Prostate gland (tissue), 2 donors: ENCODE results near the gene ICOS. TPM values are rescaled to one million over a fixed set of nuclear protein-coding genes. Genes with fewer than 3 reads are reported as not detected.

ENCODE experiments used
- DNase-seq: peaks from one replicate; pipeline ENCODE4 v3.0.0-alpha.2; 2019; ENCODE audit warnings: low spot score
- H3K27ac ChIP-seq, 2 donors: fragments of 200-600 bp; sonication (generic); 2 replicates each; pipeline ENCODE4 v1.5.1; 2017 to 2019
- H3K27me3 ChIP-seq: fragments of 200-600 bp; sonication (generic); replicated peaks from 2 replicates; pipeline ENCODE4 v1.5.1; 2019; ENCODE audit not compliant: insufficient read depth
- H3K36me3 ChIP-seq, 2 donors: fragments of 200-600 bp; sonication (generic); 1 replicate in 1 of 2; 2 replicates in 1 of 2; pipeline versions ENCODE4 v1.5.1 to v1.8.1; 2017 to 2019
- H3K4me1 ChIP-seq: fragments of 200-600 bp; sonication (generic); replicated peaks from 2 replicates; pipeline ENCODE4 v1.5.1; 2019
- H3K4me3 ChIP-seq, 2 donors: fragments of 200-600 bp; sonication (generic); 2 replicates each; pipeline ENCODE4 v1.5.1; 2017 to 2019
- H3K9me3 ChIP-seq: fragments of 200-600 bp; sonication (generic); 2 replicates; pipeline ENCODE4 v1.5.1; 2017
- CTCF ChIP-seq, 4 experiments: fragments of 200-600 bp in 2 of 4; fragments of 450-650 bp in 2 of 4; sonication (generic) in 2 of 4; IDR thresholded peaks; 1 replicate in 3 of 4; 2 replicates in 1 of 4; pipeline ENCODE4 v1.5.1; 2016 to 2019; ENCODE audit warnings: antibody characterized with exemption in 4 of 4, mild to moderate bottlenecking in 2 of 4, moderate library complexity in 2 of 4
- POLR2A ChIP-seq: fragments of 450-650 bp; IDR thresholded peaks from one replicate; pipeline ENCODE4 v1.6.1; 2016; ENCODE audit warnings: antibody characterized with exemption, mild to moderate bottlenecking
- POLR2AphosphoS5 ChIP-seq: sonication (generic); formaldehyde crosslinking; IDR thresholded peaks from one replicate; pipeline ENCODE4 v1.6.1; 2017; ENCODE audit warnings: antibody characterized with exemption
- WGBS: methylation state at CpG from one replicate; pipeline ENCODE4 v1.1.5; 2018; 5-methylcytosine and 5-hydroxymethylcytosine counted together
- intact Hi-C: fragments of 100-400 bp; cut with DNase I; formaldehyde crosslinking; loops from one replicate; pipeline ENCODE4 v1.14.2; 2022
- total RNA-seq, 2 donors: library from RNA; depleted of rRNA; stranded (reverse); fragments of >200 nt; gene quantifications; one replicate each; pipeline ENCODE4 v1.1.0, GENCODE V29; 2016

The ICOS gene
- total RNA-seq, 2 donors from 2014 or later, result 0.09 TPM; not detected in 1

- H3K9me3 ChIP-seq, result no peaks in the 10 kb centered on the region
- 58% methylated on average over 2 of the region's 2 CpGs for WGBS
- no peaks in the 10 kb centered on the region for H3K36me3 ChIP-seq
- TF ChIP-seq POLR2AphosphoS5 (no peak), CTCF (IDR thresholded peaks at IDR 0.05) (no peak), POLR2A (no peak)
- peaks cover 5% of the 10 kb centered on the region for H3K4me1 ChIP-seq
- no peak overlapping the region for H3K4me3 ChIP-seq
- intact Hi-C loops, result no loop called here
- DNase-seq, result no peak
- no peaks in the 10 kb centered on the region for H3K27me3 ChIP-seq
- H3K27ac ChIP-seq, result no peak overlapping the region
These were observed 39.0 kb upstream of the ICOS start for GRCh38 chr2:203897544-203897943.

DNA sequence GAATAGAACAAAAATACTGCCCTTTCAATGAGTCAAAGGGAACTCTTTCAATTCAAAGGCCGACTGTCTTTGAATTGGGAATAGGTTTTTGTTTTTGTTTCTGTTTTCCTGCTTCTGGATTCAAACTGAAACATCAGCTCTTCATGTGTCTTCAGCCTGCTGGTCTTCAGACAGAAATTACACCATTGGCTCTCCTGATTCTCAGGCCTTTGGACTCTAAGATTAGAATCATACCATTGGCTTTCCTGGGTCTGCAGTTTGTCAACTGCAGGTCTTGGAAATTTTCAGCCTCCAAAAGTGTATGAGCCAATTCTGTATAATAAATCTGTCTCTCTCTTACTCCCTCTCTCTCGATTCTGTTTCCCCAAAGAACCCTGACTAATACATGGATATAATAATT is 37.9 kb upstream of the ICOS start:
- Histone ChIP-seq H3K9me3 (no peaks in the 10 kb centered on the region), H3K36me3 (no peaks in the 10 kb centered on the region), H3K27ac (no peak overlapping the region), H3K27me3 (no peaks in the 10 kb centered on the region), H3K4me3 (no peak overlapping the region), H3K4me1 (peaks cover 5% of the 10 kb centered on the region)
- DNase-seq, result no peak
- WGBS, result 73% methylated on average over 2 of the region's 2 CpGs
- TF ChIP-seq POLR2A (no peak), POLR2AphosphoS5 (no peak), CTCF (IDR thresholded peaks at IDR 0.05) (no peak)
- intact Hi-C loops, result no loop called here

GRCh38 chr2:203900253-203900652 is 36.3 kb upstream of the ICOS start:
- intact Hi-C loops, result loop anchor here (10.0 kb wide), 1 partner anchor 85 kb away; no protein-coding TSS in a partner anchor
- 20% methylated on average over 2 of the region's 2 CpGs for WGBS
- Histone ChIP-seq H3K9me3 (no peaks in the 10 kb centered on the region), H3K36me3 (no peaks in the 10 kb centered on the region), H3K4me1 (peaks cover 5% of the 10 kb centered on the region), H3K4me3 (no peak overlapping the region), H3K27ac (peak overlapping the region in 1 of 2 donors; percentile 12), H3K27me3 (no peaks in the 10 kb centered on the region)
- peak; percentile 18 for DNase-seq
- TF ChIP-seq CTCF (IDR thresholded peaks at IDR 0.05) (no peak), POLR2A (no peak), POLR2AphosphoS5 (peak; percentile 55)

DNA sequence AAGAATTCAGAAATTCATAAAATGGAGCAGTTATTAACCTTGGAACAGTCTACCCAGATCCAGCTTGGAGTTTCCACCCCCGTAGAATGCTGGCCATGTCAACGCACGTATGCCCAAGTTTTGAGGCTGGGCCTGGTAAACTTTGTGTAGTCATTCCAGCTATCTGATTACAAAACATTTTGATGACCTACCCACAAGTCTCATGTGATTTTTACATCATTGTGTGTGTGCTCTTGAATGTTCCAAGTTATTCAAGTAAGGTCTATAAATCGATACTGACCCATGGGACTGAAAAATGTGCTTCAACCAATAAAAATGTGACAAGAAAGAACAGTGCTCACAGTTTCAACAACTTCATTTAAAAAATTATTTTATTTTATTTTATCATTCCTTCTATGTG is 32.5 kb upstream of the ICOS start:
- H3K4me3 ChIP-seq, result no peak overlapping the region
- no peaks in the 10 kb centered on the region for H3K36me3 ChIP-seq
- intact Hi-C loops, result loop anchor here (10.0 kb wide), 1 partner anchor 89 kb away; no protein-coding TSS in a partner anchor
- WGBS, result 94% methylated on average over 4 of the region's 4 CpGs
- no peaks in the 10 kb centered on the region for H3K9me3 ChIP-seq
- H3K27me3 ChIP-seq, result no peaks in the 10 kb centered on the region
- no peak for DNase-seq
- no peak overlapping the region for H3K27ac ChIP-seq
- TF ChIP-seq CTCF (IDR thresholded peaks at IDR 0.05), result no peak
- no peak for TF ChIP-seq POLR2AphosphoS5
- no peak for TF ChIP-seq POLR2A
- H3K4me1 ChIP-seq, result peaks cover 5% of the 10 kb centered on the region

GRCh38 chr2:203905656-203906055 is 30.9 kb upstream of the ICOS start:
- no peaks in the 10 kb centered on the region for H3K27me3 ChIP-seq
- no peak for TF ChIP-seq POLR2AphosphoS5
- TF ChIP-seq CTCF (IDR thresholded peaks at IDR 0.05), result no peak
- TF ChIP-seq POLR2A, result no peak
- H3K36me3 ChIP-seq, result no peaks in the 10 kb centered on the region
- intact Hi-C loops, result loop anchor here (10.0 kb wide), 1 partner anchor 91 kb away; no protein-coding TSS in a partner anchor
- H3K4me3 ChIP-seq, result no peak overlapping the region
- no peaks in the 10 kb centered on the region for H3K9me3 ChIP-seq
- no peak overlapping the region for H3K27ac ChIP-seq
- no peak for DNase-seq
- H3K4me1 ChIP-seq, result no peaks in the 10 kb centered on the region
